Measurements from ENCODE around the gene CRYBG2.
"Not testable (repeated sequence)": the region's sequence is repeated elsewhere in the genome, so short reads cannot be mapped to it uniquely, and the experiment has no call there.

Gene CRYBG2

DNA sequence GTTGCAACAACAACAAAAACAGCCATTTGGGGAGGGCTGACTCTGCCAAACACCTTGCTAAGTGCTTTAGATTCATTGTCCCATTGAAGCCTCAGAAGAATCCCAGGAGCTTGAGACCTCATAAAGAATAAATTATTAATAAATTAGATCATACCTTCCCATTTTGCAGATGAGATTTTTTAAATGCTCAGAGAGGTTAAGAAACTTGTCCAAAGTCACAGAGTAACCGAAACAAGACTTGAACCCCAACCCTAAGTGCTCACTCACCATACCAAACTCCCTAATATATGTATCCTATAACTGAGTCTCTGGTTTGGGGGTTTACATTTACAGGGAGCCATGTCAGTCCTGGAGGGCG lies 3.6 kb downstream of the CRYBG2 start:
- ATAC-seq = no peak

DNA sequence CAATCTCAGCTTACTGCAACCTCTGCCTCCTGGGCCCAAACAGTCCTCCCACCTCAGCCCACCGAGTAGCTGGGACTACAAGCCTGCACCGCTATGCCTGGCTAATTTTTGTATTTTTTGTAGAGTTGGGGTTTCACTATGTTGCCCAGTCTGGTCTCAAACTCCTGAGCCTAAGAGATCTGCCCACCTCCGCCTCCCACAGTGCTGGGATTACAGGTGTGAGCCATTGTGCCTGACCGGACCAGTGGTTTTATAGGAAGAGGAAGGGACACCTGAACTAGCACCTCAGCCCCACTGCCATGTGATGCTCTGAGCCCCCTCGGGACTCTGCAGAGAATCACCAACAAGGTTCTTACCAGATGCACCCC lies 4.1 kb downstream of the CRYBG2 start:
- no peak for ATAC-seq

- no peak for ATAC-seq
These were observed 4.6 kb downstream of the CRYBG2 start for GRCh38 chr1:26349188-26349876.

- no peak for ATAC-seq
These were observed 7.5 kb downstream of the CRYBG2 start for GRCh38 chr1:26346274-26347033.

- ATAC-seq = no peak
These were observed 8.2 kb downstream of the CRYBG2 start for GRCh38 chr1:26345718-26346117.

DNA sequence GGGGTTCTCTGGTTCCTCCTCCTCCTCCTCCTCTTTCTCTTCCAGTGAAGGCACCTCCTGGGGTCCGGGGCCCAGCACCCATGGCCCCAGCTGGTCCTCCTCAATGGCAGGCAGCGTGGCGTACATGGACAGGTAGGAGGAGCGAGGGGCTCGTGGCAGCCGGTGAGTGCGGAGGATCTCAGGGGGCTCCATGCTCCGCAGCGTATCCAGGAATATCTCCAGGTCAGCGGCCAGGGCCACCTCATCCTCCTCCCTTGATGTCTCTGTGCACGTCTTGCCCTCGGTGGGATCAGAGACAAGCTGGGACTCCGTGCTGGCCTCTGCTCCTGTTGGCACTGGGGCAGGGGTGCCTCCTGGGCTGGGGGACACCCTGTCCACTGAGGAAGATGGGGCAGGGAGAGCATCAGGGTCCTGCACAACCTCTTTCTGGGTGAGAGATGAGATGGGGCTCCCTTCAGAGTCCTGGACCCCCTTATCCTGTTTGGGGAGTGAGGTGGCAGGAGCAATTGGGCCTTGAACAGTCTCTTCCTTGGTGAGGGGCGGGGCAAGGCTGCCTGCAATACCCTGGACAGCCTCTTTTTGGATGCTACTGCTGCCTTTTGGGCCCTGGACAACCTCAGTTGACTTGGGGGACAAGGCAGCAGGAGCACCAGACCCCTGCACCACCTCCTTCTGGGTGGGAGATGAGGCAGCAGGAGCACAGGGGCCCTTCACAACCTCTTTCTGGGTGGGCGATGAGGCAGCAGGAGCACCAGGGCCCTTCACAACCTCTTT lies 9.6 kb downstream of the CRYBG2 start:
- ATAC-seq = no peak

GRCh38 chr1:26340047-26340481 lies 13.9 kb downstream of the CRYBG2 start:
- ATAC-seq = no peak

DNA sequence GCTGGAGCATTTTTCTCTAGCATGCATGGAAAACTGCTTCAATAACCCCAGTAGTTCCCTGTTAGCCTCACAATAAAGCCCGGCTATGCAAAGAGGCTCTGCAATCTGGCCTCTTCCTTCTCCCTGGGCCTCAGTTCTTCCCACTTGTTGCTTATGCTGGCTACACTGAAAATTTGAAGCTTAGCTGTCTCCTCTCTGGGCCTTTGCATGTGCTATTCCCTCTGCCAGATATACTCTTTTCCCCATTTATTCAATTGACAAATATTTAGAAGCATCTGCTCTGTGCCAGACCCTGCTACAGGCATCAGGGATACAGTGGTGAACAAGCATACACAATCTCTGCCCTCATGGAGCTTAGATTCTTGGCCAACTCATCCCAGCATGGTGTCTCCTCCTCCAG lies 15.3 kb downstream of the CRYBG2 start:
- no peak for ATAC-seq

- no peak for ATAC-seq
These were observed 16.3 kb downstream of the CRYBG2 start for GRCh38 chr1:26337625-26338024.

DNA sequence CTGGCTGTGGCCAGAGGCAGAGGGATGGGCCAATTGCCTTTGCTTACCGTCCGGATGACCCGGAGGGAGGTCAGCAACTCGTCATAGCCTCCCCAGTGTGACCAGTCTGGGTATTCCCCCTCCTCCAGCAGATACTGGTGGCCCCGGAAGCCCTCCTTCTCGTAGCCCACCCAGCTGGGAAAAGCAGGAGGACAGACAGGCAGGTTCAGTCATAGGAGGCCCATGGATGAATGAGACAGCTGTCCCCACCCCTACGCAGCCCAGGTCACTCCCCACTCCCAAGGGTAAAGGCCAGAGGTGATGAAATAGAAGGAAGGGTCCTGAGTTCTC lies 16.8 kb downstream of the CRYBG2 start:
- no peak for ATAC-seq

DNA sequence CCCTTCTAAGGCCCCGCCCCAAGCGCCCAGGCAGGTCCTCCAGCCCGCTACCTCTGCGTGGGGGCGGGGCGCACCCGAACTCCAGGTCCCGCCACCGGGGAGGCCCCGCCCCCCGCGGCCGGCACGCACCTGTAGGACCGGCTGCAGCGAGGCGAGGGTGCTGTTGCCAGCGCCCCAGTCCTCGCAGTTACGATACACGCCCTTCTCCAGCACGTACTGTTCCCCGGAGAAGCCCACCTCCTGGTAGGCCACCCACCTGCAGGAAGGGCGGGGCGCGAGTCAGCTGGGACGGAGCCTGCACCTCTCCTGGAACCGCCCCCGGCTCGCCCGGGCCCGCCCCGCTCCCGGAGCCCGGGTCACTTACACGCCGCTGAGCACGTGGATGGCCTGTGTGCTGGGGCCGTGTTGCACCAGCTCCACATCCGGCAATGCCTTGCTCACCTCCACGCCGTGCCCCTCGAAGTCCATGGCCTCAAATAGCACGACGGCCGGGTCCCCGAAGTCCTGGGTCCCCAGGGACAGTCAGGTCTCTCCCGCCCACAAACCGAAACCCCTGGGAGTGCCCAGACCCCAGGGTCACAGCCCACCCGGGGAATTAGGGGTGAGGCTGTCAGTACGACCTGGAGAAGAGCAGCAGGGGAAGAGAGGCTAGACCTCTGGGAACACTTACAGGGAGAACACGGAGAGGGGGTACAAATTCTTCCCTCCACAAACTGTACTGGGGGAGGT lies 17.3 kb downstream of the CRYBG2 start:
- ATAC-seq = peak; percentile 90 to 93

DNA sequence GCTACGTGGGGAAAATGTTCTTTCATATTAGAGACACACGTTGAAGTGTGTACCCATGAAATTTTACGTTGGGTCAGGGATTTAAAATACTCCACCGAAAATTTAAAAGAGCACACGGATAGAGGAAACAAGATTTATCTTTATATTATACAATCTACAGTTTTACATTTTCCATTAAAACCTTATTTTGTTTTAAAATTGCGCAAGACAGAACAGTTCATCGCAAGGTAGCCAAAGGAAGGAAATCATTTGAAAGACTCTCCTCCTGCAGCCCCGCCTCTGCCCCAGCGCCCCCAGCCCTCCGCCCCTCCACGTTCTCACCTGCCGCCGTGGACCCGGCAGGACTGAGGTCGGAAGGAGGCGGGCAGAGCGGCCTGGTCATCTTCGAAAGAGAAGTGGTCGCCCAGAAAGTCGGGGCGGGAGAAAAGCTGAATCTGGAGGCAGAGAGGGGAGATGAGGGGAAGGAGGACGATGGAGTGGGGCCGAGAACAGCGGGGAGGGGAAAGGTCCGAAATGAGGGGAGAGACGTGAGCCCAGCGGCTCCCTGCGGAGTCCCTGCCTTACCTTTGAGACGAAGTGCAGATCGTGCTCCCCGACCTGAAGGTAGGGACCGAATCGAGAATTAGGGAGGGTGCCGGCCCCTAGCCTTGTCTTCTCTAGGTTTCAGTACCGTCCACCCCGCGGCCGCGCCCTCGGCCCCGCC lies 18.0 kb downstream of the CRYBG2 start:
- ATAC-seq = peak in 1 of 2 donors; percentile 30

DNA sequence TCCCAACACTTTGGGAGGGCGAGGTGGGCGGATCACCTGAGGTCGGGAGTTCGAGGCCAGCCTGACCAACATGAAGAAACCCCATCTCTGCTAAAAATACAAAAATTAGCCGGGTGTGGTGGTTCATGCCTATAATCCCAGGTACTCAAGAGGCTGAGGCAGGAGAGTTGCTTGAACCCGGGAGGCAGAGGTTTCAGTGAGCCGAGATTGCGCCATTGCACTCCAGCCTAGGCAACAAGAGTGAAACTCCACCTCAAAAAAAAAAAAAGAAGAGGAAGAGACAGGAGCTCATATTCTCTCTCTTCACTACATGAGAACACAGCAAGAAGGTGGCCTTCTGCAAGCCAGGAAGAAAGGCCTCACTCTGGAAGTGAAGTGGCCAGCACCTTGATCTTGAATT lies 20.6 kb downstream of the CRYBG2 start:
- ATAC-seq = not testable (repeated sequence)

DNA sequence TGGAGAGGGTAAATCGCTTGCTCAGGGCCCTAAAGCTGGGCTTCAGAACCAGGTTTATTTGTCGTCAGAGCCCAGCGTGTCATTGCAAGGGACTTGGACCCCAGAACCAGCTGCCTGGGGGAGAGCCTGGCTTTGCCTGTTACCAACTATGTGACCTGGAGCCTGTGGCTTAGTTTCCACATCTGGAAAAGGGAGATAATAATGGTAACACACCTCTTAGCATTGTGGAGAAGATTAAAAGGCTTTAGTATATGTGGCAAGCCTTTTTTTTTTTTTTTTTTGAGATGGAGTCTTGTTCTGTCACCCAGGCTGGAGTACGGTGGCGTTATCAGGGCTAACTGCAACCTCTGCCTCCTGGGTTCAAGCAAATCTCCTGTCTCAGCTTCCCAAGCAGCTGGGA lies 23.7 kb downstream of the CRYBG2 start:
- no peak for ATAC-seq

DNA sequence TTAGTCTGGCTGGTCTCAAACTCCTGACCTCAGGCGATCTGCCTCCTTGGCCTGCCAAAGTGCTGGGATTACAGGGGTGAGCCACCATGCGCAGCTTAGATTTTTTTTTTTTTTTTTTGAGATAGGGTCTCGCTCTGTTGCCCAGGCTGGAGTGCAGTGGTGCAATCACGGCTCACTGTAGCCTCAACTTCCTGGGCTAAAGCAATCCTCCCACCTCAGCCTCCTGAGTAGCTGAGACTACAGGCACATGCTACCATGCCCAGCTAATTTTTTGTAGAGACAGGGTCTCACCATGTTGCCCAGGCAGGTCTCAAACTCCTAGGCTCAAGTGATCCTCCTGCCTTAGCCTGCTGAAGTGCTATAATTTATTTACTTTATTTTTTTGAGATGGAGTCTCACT lies 24.6 kb downstream of the CRYBG2 start:
- ATAC-seq = not testable (repeated sequence)

- no peak for ATAC-seq
These were observed 25.3 kb downstream of the CRYBG2 start for GRCh38 chr1:26328597-26328996.

DNA sequence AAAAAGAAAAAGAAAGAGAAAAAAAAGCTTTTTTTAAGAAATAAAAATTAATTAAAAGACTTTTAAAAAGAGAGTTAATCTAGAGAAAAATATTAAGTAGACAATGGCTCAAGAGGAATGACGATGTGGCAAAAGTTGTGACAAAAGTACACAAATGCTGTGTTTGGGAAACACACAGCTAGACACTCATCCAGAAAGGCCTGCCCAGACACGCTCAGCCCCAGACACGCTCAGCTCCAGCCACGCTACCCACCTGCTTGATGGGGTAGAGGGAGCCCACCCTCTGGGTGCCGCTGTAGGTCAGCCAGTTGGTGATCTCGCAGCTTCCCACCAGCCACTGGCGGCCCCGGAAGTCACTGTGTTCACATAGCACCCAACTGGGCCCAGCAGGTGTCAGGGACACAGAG lies 26.0 kb downstream of the CRYBG2 start:
- ATAC-seq = no peak

- ATAC-seq = no peak
These were observed 29.4 kb downstream of the CRYBG2 start for GRCh38 chr1:26324550-26324949.

DNA sequence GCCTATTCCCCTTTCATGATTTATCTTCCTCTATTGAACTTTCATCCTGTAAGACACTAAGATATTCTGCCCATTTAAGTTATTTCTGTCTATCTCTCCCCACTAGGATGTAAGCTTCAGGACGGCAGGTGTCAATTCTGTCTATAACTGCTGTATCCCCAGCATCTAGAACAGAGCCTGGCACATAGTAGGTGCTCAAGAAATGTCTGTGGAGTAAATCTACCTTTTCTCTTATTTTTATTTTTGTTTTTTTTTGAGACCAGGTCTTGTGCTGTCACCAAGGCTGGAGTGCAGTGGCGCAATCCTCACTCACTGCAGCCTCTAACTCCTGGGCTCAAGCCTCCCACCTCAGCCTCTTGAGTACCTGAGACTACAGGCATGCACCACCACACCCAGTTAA lies 30.5 kb downstream of the CRYBG2 start:
- ATAC-seq = no peak

GRCh38 chr1:26322042-26322331 lies 31.9 kb downstream of the CRYBG2 start:
- ATAC-seq = no peak

DNA sequence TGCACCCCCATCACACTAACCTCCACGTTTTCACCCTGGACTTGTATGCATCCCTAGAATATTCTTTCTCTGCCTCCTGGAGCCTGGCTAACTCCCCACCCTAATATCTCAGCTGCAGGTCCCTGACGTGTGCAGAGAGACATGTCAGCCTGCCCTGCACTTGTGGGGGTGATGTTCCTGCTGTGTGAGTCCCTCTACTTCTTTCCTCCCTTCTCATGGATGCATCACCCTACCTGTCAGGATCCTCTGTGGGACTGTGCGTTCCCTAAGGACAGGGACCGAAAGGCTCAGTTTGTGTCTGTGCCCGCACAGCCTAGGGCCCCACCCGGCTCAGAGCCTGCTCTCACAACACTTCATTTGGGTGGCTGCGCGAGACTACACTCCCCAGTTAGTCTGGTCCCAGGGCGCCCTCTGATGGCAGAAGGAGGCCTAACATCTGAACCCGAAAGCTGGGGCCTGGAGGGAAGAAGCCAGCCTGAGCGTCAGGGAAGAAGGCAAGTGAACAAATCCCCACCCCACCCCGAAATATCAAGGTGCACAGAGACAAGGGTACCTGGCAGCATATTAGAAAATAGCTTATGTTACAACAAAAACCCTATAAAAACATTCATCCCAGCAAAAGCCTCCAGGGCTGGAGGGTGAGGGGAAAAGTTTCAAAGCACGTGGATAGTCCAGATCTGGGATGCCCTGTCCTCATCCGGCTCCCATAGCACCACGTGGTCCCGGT lies 32.5 kb downstream of the CRYBG2 start:
- peak; percentile 77 to 84 for ATAC-seq

- ATAC-seq = peak in 1 of 2 donors; percentile 1
These were observed 33.0 kb downstream of the CRYBG2 start for GRCh38 chr1:26320896-26321295.
